ENCODE measurements around the gene RANBP10.

Gene RANBP10

GRCh38 chr16:67746846-67747245 is 59.5 kb downstream of the RANBP10 start:
- DNase-seq (ENCODE audit: low read depth in 2 of 2) = no peak

GRCh38 chr16:67741118-67741517 is 65.2 kb downstream of the RANBP10 start:
- DNase-seq (ENCODE audit: low read depth in 2 of 2) = no peak

GRCh38 chr16:67740391-67740790 is 66.0 kb downstream of the RANBP10 start:
- no peak for DNase-seq (ENCODE audit: low read depth in 2 of 2)

- no peak for DNase-seq (ENCODE audit: low read depth in 2 of 2)
Observed at GRCh38 chr16:67736858-67737257, 69.5 kb downstream of the RANBP10 start.

GRCh38 chr16:67734731-67735201 is 71.6 kb downstream of the RANBP10 start:
- DNase-seq (ENCODE audit: low read depth in 2 of 2) = no peak

- DNase-seq (ENCODE audit: low read depth in 2 of 2) = no peak
Observed at GRCh38 chr16:67733734-67734470, 72.5 kb downstream of the RANBP10 start.

- no peak for DNase-seq (ENCODE audit: low read depth in 2 of 2)
Observed at GRCh38 chr16:67731753-67732095, 74.6 kb downstream of the RANBP10 start.

- DNase-seq (ENCODE audit: low read depth in 2 of 2) = no peak
Observed at GRCh38 chr16:67731071-67731752, 75.1 kb downstream of the RANBP10 start.

GRCh38 chr16:67730326-67730725 is 76.0 kb downstream of the RANBP10 start:
- no peak for DNase-seq (ENCODE audit: low read depth in 2 of 2)

GRCh38 chr16:67729636-67730248 is 76.6 kb downstream of the RANBP10 start:
- DNase-seq (ENCODE audit: low read depth in 2 of 2) = no peak

- no peak for DNase-seq (ENCODE audit: low read depth in 2 of 2)
Observed at GRCh38 chr16:67727521-67728485, 78.6 kb downstream of the RANBP10 start.

GRCh38 chr16:67726106-67727034 is 80.0 kb downstream of the RANBP10 start:
- no peak for DNase-seq (ENCODE audit: low read depth in 2 of 2)

- DNase-seq (ENCODE audit: low read depth in 2 of 2) = no peak
Observed at GRCh38 chr16:67723911-67724305, 82.5 kb downstream of the RANBP10 start.

GRCh38 chr16:67723151-67723910 is 83.0 kb downstream of the RANBP10 start:
- DNase-seq (ENCODE audit: low read depth in 2 of 2) = no peak

- no peak for DNase-seq (ENCODE audit: low read depth in 2 of 2)
Observed at GRCh38 chr16:67720236-67720635, 86.1 kb downstream of the RANBP10 start.

GRCh38 chr16:67719778-67720144 is 86.6 kb downstream of the RANBP10 start:
- no peak for DNase-seq (ENCODE audit: low read depth in 2 of 2)

- peak; percentile 98 for DNase-seq (ENCODE audit: low read depth in 2 of 2)
Observed at GRCh38 chr16:67719048-67719777, 87.1 kb downstream of the RANBP10 start, which contains the start of gene GFOD2. Gene GFOD2, minus strand, starts transcription at chr16:67719316. Its CDS starts 33,601 bp downstream, at chr16:67685715.

- no peak for DNase-seq (ENCODE audit: low read depth in 2 of 2)
Observed at GRCh38 chr16:67718668-67719047, 87.7 kb downstream of the RANBP10 start.

- no peak for DNase-seq (ENCODE audit: low read depth in 2 of 2)
Observed at GRCh38 chr16:67716097-67716496, 90.3 kb downstream of the RANBP10 start.

All from stimulated activated CD8-positive, alpha-beta memory T cell treated with anti-CD3 and anti-CD28 coated beads, Interleukin-2, amount 100 ng/mL, for 48 hours (primary cell).